Esophagus squamous epithelium (tissue), 5 donors: ENCODE data around the gene ICAM4. TPM values are rescaled to one million over a fixed set of nuclear protein-coding genes. Genes with fewer than 3 reads are reported as not detected.

Experiments
- DNase-seq: peaks from one replicate; lab custom pipeline; 2025; lab: John Stamatoyannopoulos, UW
- H3K27ac ChIP-seq, 4 donors: fragments of 200-600 bp; sonication (generic); one replicate each; pipeline ENCODE4 v1.5.1; 2016 to 2019; ENCODE audit warnings: mild to moderate bottlenecking in 1 of 4
- H3K27me3 ChIP-seq, 4 donors: fragments of 200-600 bp; sonication (generic); 1 replicate in 3 of 4; 2 replicates in 1 of 4; pipeline versions ENCODE4 v1.5.1 to v1.6.0; 2017 to 2021; ENCODE audit warnings: antibody characterized with exemption in 1 of 4
- H3K36me3 ChIP-seq, 3 donors: fragments of 200-600 bp; sonication (generic); one replicate each; pipeline ENCODE4 v1.5.1; 2016 to 2019
- H3K4me1 ChIP-seq, 3 donors: fragments of 200-600 bp; sonication (generic); one replicate each; pipeline ENCODE4 v1.5.1; 2017 to 2019
- H3K4me3 ChIP-seq, 4 donors: fragments of 200-600 bp; sonication (generic); 1 replicate in 3 of 4; 2 replicates in 1 of 4; pipeline ENCODE4 v1.5.1; 2016 to 2019; ENCODE audit warnings: mild to moderate bottlenecking in 2 of 4, moderate library complexity in 1 of 4
- H3K9me3 ChIP-seq, 3 donors: fragments of 200-600 bp; sonication (generic); one replicate each; pipeline ENCODE4 v1.5.1; 2016 to 2019
- POLR2A ChIP-seq, 4 donors: fragments of 450-650 bp; IDR thresholded peaks; one replicate each; pipeline ENCODE4 v1.6.1; 2017; ENCODE audit warnings: antibody characterized with exemption in 4 of 4, mild to moderate bottlenecking in 4 of 4, moderate library complexity in 3 of 4
- WGBS, 2 donors: methylation state at CpG; one replicate each; pipeline ENCODE4 v1.1.5; 2018; 5-methylcytosine and 5-hydroxymethylcytosine counted together
- intact Hi-C: fragments of 100-400 bp; cut with DNase I; formaldehyde crosslinking; loops from one replicate; pipeline ENCODE4 v1.15.0; 2022
- total RNA-seq, 4 donors: library from RNA; depleted of rRNA; stranded (reverse); fragments of >200 nt; gene quantifications; one replicate each; pipeline ENCODE4 v1.1.0, GENCODE V29; 2016
- TF ChIP-seq, protein P1 (sequence below), 6 experiments: fragments of 450-650 bp in 4 of 6; fragments of 200-600 bp in 2 of 6; sonication (generic) in 2 of 6; IDR thresholded peaks; one replicate each; pipeline ENCODE4 v1.5.1; 2016 to 2019; ENCODE audit warnings: antibody characterized with exemption in 6 of 6, mild to moderate bottlenecking in 4 of 6, moderate library complexity in 4 of 6
- donor health status: DM: yes; HTN: yes; CAD: no.

ICAM4 gene
- total RNA-seq, 4 donors from 2014 or later: 0.29 to 0.76 TPM; not detected in 2

DNA sequence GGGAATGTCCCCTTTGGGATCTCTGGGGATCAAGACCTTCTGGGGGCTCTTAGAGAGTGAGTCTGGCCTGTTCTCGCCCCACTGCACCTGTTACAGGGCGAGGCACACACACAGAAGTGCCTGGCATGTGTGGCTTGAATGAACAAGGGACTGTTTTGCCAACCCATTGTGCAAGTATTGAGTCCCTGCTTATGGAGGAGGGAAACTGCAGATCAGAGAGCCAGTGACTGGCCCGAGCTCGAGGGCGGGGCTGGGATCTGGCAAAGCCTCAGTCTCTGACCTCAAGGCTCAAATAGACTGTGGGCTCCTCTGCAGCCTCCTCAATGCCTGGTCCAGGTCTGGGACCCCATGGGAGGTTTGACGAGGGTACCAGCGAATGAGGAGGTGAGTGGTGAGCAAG, 41.0 kb downstream of the ICAM4 start:
- intact Hi-C loops: no loop called here
- H3K27me3 ChIP-seq: no peaks in the 10 kb centered on the region
- TF ChIP-seq POLR2A (IDR thresholded peaks at IDR 0.05): no peak
- TF ChIP-seq, protein P1, sequence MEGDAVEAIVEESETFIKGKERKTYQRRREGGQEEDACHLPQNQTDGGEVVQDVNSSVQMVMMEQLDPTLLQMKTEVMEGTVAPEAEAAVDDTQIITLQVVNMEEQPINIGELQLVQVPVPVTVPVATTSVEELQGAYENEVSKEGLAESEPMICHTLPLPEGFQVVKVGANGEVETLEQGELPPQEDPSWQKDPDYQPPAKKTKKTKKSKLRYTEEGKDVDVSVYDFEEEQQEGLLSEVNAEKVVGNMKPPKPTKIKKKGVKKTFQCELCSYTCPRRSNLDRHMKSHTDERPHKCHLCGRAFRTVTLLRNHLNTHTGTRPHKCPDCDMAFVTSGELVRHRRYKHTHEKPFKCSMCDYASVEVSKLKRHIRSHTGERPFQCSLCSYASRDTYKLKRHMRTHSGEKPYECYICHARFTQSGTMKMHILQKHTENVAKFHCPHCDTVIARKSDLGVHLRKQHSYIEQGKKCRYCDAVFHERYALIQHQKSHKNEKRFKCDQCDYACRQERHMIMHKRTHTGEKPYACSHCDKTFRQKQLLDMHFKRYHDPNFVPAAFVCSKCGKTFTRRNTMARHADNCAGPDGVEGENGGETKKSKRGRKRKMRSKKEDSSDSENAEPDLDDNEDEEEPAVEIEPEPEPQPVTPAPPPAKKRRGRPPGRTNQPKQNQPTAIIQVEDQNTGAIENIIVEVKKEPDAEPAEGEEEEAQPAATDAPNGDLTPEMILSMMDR (IDR thresholded peaks at IDR 0.05): no peak
- no peaks in the 10 kb centered on the region for H3K9me3 ChIP-seq
- no peak overlapping the region for H3K4me3 ChIP-seq
- peaks cover 9 to 14% (median 10%) of the 10 kb centered on the region in 3 donors for H3K4me1 ChIP-seq
- 89% methylated on average over 3 of the region's 7 CpGs; no CpG with 5 or more reads in 1 of the 2 donors for WGBS, 2 donors
- H3K27ac ChIP-seq: no peak overlapping the region
- H3K36me3 ChIP-seq: peaks cover 37 to 80% (median 57%) of the 10 kb centered on the region in 3 donors
- no peak for DNase-seq

DNA sequence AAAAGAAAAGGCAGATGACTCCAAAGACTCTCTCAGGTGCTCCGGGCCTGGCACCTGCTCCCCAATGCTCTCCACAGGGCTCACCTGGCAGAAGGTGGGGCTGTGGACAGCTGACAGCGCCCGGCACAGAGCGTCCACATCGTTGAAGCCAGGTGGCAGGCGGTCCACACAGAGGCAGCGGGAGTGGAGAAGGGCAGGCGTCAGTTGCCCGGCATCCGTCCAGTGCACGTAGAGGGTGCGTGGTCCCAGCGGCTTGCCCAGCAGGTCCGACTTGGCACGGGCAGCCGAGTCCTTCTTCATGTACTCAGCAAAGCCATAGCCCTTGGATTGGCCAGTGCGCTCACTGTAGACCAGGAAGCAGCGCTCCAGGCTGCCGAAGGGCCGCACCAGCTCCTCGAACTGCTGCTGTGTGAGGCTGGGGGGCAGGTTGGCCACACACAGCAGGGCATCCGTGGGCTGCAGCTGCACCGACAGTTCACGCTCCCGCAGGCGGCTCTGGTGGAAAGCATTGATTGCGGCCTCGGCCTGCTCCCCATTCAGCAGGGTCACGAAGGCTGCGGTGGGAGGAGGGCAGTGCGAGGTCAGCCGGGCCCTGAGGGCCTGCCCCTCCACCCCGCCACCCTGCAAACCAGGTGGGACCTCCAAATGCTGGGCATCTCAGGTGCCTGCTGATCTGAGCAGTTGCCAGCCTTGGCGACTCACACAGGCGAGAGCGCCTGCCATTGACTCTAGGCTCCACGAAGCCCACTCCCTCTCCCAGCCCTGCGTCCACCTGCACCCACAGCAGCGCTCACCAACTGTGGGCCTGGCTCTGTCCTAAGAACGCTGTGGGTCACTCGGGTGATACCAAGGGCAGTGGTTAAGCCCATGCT, 42.0 kb downstream of the ICAM4 start:
- WGBS, 2 donors: 91 to 100% methylated on average over 1 to 18 of the region's 41 CpGs
- Histone ChIP-seq H3K27me3 (no peaks in the 10 kb centered on the region), H3K4me3 (no peak overlapping the region), H3K36me3 (peaks cover 30 to 70% (median 49%) of the 10 kb centered on the region in 3 donors), H3K9me3 (no peaks in the 10 kb centered on the region), H3K27ac (no peak overlapping the region), H3K4me1 (peaks cover 10 to 19% (median 11%) of the 10 kb centered on the region in 3 donors)
- intact Hi-C loops: no loop called here
- DNase-seq: no peak
- TF ChIP-seq POLR2A (IDR thresholded peaks at IDR 0.05): no peak
- TF ChIP-seq, protein P1 (IDR thresholded peaks at IDR 0.05): no peak

DNA sequence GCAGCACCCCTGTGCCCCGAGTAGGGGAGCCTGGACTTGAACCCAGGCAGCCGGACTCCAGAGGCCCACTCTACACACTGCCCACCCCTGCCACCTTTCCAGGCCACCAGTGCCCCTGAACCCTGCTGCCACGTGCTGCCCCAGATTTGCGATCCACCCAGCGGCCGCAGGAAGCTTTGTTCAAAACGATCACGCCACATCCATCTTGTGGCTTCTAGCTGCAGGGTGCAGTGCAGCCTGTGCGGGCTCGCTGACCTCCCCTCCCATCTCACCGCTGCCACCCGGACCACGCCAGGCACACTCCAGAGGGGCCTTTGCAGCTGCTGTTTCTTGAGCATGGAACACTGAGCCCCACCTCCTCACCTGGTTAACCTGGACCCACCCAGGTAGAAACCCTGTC, 42.8 kb downstream of the ICAM4 start:
- intact Hi-C loops: no loop called here
- Histone ChIP-seq H3K4me3 (no peak overlapping the region), H3K27me3 (no peaks in the 10 kb centered on the region), H3K9me3 (no peaks in the 10 kb centered on the region), H3K36me3 (peaks cover 28 to 62% (median 44%) of the 10 kb centered on the region in 3 donors), H3K4me1 (peaks cover 13 to 26% (median 14%) of the 10 kb centered on the region in 3 donors), H3K27ac (no peak overlapping the region)
- 93 to 95% methylated on average over 8 to 11 of the region's 13 CpGs for WGBS, 2 donors
- TF ChIP-seq POLR2A (IDR thresholded peaks at IDR 0.05): no peak
- TF ChIP-seq, protein P1 (IDR thresholded peaks at IDR 0.05): no peak
- DNase-seq: no peak

DNA sequence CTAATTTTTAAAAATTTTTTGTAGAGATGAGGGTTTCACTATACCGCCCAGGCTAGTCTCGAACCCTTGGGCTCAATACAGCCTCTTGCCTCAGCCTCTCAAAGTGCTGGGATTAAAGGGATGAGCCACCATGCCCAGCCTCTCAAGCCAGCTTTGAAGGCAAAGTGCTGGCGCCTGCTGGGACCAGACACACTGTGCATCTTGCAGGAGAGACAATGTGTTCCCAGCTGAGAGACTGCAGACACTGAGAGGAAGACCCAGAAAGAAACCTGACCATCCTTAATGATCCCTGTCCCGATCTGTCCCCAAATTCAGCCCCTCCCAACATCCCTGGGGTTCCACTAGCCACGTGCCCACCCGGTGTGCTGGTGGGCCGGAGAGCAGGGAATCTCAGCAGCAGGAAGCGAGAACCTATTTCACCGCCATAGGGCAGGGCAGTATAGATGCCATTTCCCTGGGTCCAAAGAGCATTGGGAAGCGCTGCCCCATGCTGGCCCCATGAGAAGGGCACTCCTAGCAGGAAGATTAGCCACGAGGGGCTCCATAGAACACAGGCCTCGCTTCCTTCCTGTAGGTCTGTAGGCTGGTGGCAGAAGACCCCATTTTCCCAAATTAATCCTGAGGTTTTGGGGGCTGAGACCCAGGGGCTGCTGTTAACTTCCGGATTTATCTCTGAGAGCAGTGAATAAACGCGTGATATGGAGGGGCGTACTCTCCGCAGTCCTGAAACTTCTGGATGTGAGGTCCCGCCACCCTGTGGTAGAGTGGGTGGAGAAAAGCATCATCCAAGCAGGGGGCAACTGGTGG, 45.6 kb downstream of the ICAM4 start:
- intact Hi-C loops: no loop called here
- TF ChIP-seq, protein P1 (IDR thresholded peaks at IDR 0.05): no peak
- no peak for TF ChIP-seq POLR2A (IDR thresholded peaks at IDR 0.05)
- H3K9me3 ChIP-seq: no peaks in the 10 kb centered on the region

More for the DNA sequence above, 45.6 kb downstream of the ICAM4 start:
- Histone ChIP-seq H3K27ac (peak overlapping the region; percentile 81 to 93 (median 92)), H3K27me3 (no peaks in the 10 kb centered on the region), H3K4me1 (peaks cover 14 to 36% (median 16%) of the 10 kb centered on the region in 3 donors), H3K36me3 (peaks cover 21 to 34% (median 29%) of the 10 kb centered on the region in 3 donors), H3K4me3 (peak overlapping the region; percentile 82 to 97 (median 87))
- no peak for DNase-seq
- 28 to 40% methylated on average over 7 to 10 of the region's 18 CpGs for WGBS, 2 donors
